ENCODE results near the gene TNS4.
A peak's percentile ranks its signal among the peaks of the same experiment; 100 is the strongest.

TNS4 gene

GRCh38 chr17:40433551-40434415 is 67.6 kb downstream of the TNS4 start:
- DNase-seq (ENCODE audit: low read depth): peak; percentile 45

GRCh38 chr17:40432864-40433528 is 68.4 kb downstream of the TNS4 start:
- no peak for DNase-seq (ENCODE audit: low read depth)

GRCh38 chr17:40431231-40431602 is 70.2 kb downstream of the TNS4 start:
- DNase-seq (ENCODE audit: low read depth): no peak

- DNase-seq (ENCODE audit: low read depth): no peak
Observed at GRCh38 chr17:40430272-40431230, 70.9 kb downstream of the TNS4 start.

- DNase-seq (ENCODE audit: low read depth): no peak
Observed at GRCh38 chr17:40427002-40427491, 74.4 kb downstream of the TNS4 start.

All from ELR (cell line).